ENCODE data around the gene SIX5. TPM values are rescaled to one million over a fixed set of nuclear protein-coding genes. Genes with fewer than 3 reads are reported as not detected.

SIX5 gene
- total and polyA plus RNA-seq, 9 of the 15 experiments (the other 6 are each of a cell fraction or from before 2014, with no cell fraction given) = 1.4 to 17.2 (median 7.4) TPM; not detected in 2

DNA sequence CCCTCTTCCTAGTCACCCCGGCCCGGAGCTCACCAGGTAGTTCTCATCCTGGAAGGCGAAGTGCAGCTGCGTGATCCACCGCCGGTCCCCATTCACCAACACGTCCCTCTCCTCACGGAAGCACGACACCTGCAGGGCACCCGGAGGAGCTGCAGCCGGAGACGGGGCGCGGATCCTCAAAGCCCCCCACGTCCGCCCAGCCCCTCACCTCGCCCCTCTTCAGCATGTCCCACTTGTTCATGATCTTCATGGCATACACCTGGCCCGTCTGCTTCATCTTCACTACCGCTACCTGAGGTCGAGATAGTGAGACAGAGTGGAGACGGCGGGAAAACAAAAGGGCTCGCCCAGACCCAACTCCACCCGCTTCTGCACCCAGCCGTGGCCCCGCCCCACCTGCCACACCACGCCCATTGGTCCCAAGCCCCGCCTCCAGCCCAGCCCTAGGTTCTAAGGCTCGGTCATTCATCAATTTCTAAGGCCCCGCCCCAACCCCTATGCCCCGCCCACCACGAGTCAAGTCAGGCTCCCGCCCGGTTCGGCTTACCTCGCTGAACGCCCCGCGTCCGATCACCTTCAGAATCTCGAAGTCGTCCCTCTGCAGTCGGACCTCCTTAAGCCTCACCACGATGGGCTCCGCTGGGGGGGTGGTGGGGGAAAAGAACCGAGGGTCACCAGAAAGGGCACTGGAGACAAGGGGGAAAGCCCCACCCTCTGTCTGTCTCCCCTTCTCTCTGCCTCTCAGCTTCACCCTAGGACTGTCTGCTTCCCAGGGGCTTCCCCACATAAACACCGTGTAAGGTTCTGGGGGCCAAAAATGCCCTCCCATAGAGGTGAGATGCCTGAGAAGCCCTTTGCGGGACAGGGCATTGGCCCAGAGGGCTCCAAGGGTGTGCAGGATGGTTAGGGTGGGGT lies 10.4 kb upstream of the SIX5 start (continued):
- no peak for TF ChIP-seq SMARCB1 (IDR thresholded peaks at IDR 0.05; ENCODE audit: insufficient read length, low read depth)
- no peak for TF ChIP-seq ZNF263 (CRISPR knock-in tag; IDR thresholded peaks at IDR 0.05; ENCODE audit: borderline replicate concordance)
- TF ChIP-seq E2F3 (CRISPR knock-in tag; IDR thresholded peaks at IDR 0.05) = peak; percentile 89
- no peak for TF ChIP-seq NCOA2 (IDR thresholded peaks at IDR 0.05; ENCODE audit: partially characterized antibody in 2 of 2)
- no peak for TF ChIP-seq POLR3A (IDR thresholded peaks at IDR 0.05; ENCODE audit: borderline replicate concordance, extremely low read depth, insufficient read depth, insufficient read length)
- TF ChIP-seq NELFE (IDR thresholded peaks at IDR 0.05; ENCODE audit: insufficient read depth, insufficient read length) = no peak
- TF ChIP-seq HMG20A (CRISPR knock-in tag; conservative IDR thresholded peaks at IDR 0.05) = no peak
- no peak for TF ChIP-seq USF1 (CRISPR knock-in tag; IDR thresholded peaks at IDR 0.05)
- TF ChIP-seq ZFP91 (CRISPR knock-in tag; IDR thresholded peaks at IDR 0.05) = no peak
- no peak for TF ChIP-seq RBM25 (IDR thresholded peaks at IDR 0.05; ENCODE audit: low read depth, low read length, severe bottlenecking)
- TF ChIP-seq TSHZ1 (CRISPR knock-in tag; IDR thresholded peaks at IDR 0.05) = no peak
- no peak for TF ChIP-seq FOXJ2 (tag; IDR thresholded peaks at IDR 0.05)
- TF ChIP-seq TEAD1 (CRISPR knock-in tag; IDR thresholded peaks at IDR 0.05) = no peak
- TF ChIP-seq, protein P1, sequence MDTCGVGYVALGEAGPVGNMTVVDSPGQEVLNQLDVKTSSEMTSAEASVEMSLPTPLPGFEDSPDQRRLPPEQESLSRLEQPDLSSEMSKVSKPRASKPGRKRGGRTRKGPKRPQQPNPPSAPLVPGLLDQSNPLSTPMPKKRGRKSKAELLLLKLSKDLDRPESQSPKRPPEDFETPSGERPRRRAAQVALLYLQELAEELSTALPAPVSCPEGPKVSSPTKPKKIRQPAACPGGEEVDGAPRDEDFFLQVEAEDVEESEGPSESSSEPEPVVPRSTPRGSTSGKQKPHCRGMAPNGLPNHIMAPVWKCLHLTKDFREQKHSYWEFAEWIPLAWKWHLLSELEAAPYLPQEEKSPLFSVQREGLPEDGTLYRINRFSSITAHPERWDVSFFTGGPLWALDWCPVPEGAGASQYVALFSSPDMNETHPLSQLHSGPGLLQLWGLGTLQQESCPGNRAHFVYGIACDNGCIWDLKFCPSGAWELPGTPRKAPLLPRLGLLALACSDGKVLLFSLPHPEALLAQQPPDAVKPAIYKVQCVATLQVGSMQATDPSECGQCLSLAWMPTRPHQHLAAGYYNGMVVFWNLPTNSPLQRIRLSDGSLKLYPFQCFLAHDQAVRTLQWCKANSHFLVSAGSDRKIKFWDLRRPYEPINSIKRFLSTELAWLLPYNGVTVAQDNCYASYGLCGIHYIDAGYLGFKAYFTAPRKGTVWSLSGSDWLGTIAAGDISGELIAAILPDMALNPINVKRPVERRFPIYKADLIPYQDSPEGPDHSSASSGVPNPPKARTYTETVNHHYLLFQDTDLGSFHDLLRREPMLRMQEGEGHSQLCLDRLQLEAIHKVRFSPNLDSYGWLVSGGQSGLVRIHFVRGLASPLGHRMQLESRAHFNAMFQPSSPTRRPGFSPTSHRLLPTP (IDR thresholded peaks at IDR 0.05; ENCODE audit: borderline replicate concordance, extremely low read depth, insufficient read length) = no peak
